HEK293 (cell line): ENCODE results near the gene EPHA6.

Experiments used
- CTCF ChIP-seq: fragments of 450-650 bp; formaldehyde crosslinking; IDR thresholded peaks from 2 replicates; pipeline ENCODE4 v1.5.1; 2016; ENCODE audit warnings: missing biosample characterization, missing genetic modification characterization
- HOXA7 ChIP-seq: sonication (generic); formaldehyde crosslinking; IDR thresholded peaks from 2 replicates; pipeline ENCODE4 v1.8.1; 2022; ENCODE audit warnings: missing genetic modification reagents, borderline replicate concordance
- REST ChIP-seq: fragments of 450-650 bp; formaldehyde crosslinking; IDR thresholded peaks from 2 replicates; pipeline ENCODE4 v1.5.1; 2016; ENCODE audit warnings: missing biosample characterization, missing genetic modification characterization
- YY1 ChIP-seq: fragments of 450-650 bp; formaldehyde crosslinking; IDR thresholded peaks from 2 replicates; pipeline ENCODE4 v1.5.1; 2018; ENCODE audit warnings: missing biosample characterization, missing genetic modification characterization
- ZNF133 ChIP-seq: fragments of 450-650 bp; formaldehyde crosslinking; IDR thresholded peaks from 2 replicates; pipeline ENCODE4 v1.5.1; 2016; ENCODE audit warnings: missing biosample characterization, missing genetic modification characterization
- ZNF138 ChIP-seq: fragments of 450-650 bp; formaldehyde crosslinking; IDR thresholded peaks from 2 replicates; pipeline ENCODE4 v1.5.1; 2016; ENCODE audit warnings: missing biosample characterization, missing genetic modification characterization, borderline replicate concordance
- ZNF146 ChIP-seq: fragments of 450-650 bp; formaldehyde crosslinking; IDR thresholded peaks from 2 replicates; pipeline ENCODE4 v1.5.1; 2016; ENCODE audit warnings: missing biosample characterization, missing genetic modification characterization
- ZNF23 ChIP-seq: fragments of 450-650 bp; formaldehyde crosslinking; IDR thresholded peaks from 2 replicates; pipeline ENCODE4 v1.5.1; 2016; ENCODE audit warnings: missing biosample characterization, missing genetic modification characterization, borderline replicate concordance
- ZNF274 ChIP-seq, 2 experiments: fragments of 200-500 bp in 1 of 2; fragments of 450-650 bp in 1 of 2; sonication (Bioruptor generic) in 1 of 2; formaldehyde crosslinking in 1 of 2; IDR thresholded peaks; 2 replicates each; pipeline versions ENCODE4 v1.5.1 to v1.6.1; 2014 to 2016; ENCODE audit warnings: borderline replicate concordance in 1 of 2, inconsistent platforms in 1 of 2, low read length in 1 of 2, missing biosample characterization in 1 of 2, missing genetic modification characterization in 1 of 2
- ZNF600 ChIP-seq: fragments of 450-650 bp; formaldehyde crosslinking; IDR thresholded peaks from 2 replicates; pipeline ENCODE4 v1.5.1; 2016; ENCODE audit warnings: missing biosample characterization, missing genetic modification characterization
- ZNF791 ChIP-seq: fragments of 450-650 bp; formaldehyde crosslinking; IDR thresholded peaks from 2 replicates; pipeline ENCODE4 v1.5.1; 2016; ENCODE audit warnings: missing biosample characterization, missing genetic modification characterization
- ZNF792 ChIP-seq: fragments of 450-650 bp; formaldehyde crosslinking; IDR thresholded peaks from 2 replicates; pipeline ENCODE4 v1.5.1; 2016; ENCODE audit warnings: missing biosample characterization, missing genetic modification characterization

GRCh38 chr3:96863129-96863740 is 48.8 kb downstream of the EPHA6 start:
- no peak for TF ChIP-seq REST
- no peak for TF ChIP-seq CTCF (tag by site-specific recombination)
- TF ChIP-seq ZNF600 = no peak
- no peak for TF ChIP-seq ZNF146 (tag by site-specific recombination)
- no peak for TF ChIP-seq ZNF274 (IDR thresholded peaks at IDR 0.05; ENCODE audit: low read length)
- no peak for TF ChIP-seq ZNF274 (tag by site-specific recombination; IDR thresholded peaks at IDR 0.05; ENCODE audit: borderline replicate concordance)
- TF ChIP-seq ZNF23 (tag by site-specific recombination) = no peak
- TF ChIP-seq ZNF138 = no peak
- no peak for TF ChIP-seq ZNF791
- no peak for TF ChIP-seq HOXA7 (CRISPR knock-in tag)
- TF ChIP-seq YY1 (tag by site-specific recombination) = no peak
- no peak for TF ChIP-seq ZNF133 (tag by site-specific recombination)
- TF ChIP-seq ZNF792 (tag by site-specific recombination) = no peak
